Measurements from ENCODE around the gene ABCC4. TPM values are rescaled to one million over a fixed set of nuclear protein-coding genes. Genes with fewer than 3 reads are reported as not detected.
"Not testable (repeated sequence)": the region's sequence is repeated elsewhere in the genome, so short reads cannot be mapped to it uniquely, and the experiment has no call there.

Gene ABCC4
- total and polyA plus RNA-seq, 2 of the 13 experiments (the other 11 are each of a cell fraction or from before 2014, with no cell fraction given): 4.2 to 11.3 TPM

- FAIRE-seq; POLR2A ChIA-PET; H3K9me3 ChIP-seq (ENCODE audit: low read length); BruUV-seq (replicated peaks); H3K36me3 ChIP-seq (replicated peaks in 1 of 2; ENCODE audit: control insufficient read depth in 1 of 2, insufficient read depth in 2 of 2, low read length in 2 of 2); H3K4me3 ChIP-seq (replicated peaks in 1 of 3; ENCODE audit: insufficient read depth in 1 of 3, low read depth in 2 of 3, low read length in 3 of 3); DNase-seq (ENCODE audit: low spot score); H3K9ac ChIP-seq (ENCODE audit: insufficient read depth, low read depth, low read length); H3K27ac ChIP-seq (ENCODE audit: extremely low read length, insufficient read depth, low read length); H2AFZ ChIP-seq (ENCODE audit: low read length); ATAC-seq; H3K4me2 ChIP-seq (ENCODE audit: low read depth, low read length); H4K20me1 ChIP-seq (ENCODE audit: insufficient read depth, low read length); H3K79me2 ChIP-seq (ENCODE audit: insufficient read depth, low read length); H3K27me3 ChIP-seq (ENCODE audit: control insufficient read depth in 1 of 2, insufficient read depth in 2 of 2, low read length in 2 of 2): not testable (repeated sequence)
- WGBS (ENCODE audit: low lambda C conversion rate): 87% methylated on average over 5 of the region's 5 CpGs
- in situ Hi-C loops (cut with HindIII; ENCODE audit: extremely low pct_ligation_motif_present, low pct_unique_long_range_greater_than_20kb) (loop anchor here (5.0 to 25.0 kb wide), 4 partner anchors 102 to 1770 kb away; no protein-coding TSS in a partner anchor), intact Hi-C loops (cut with micrococcal nuclease; ENCODE audit: unreplicated experiment) (loop anchor here (2.0 kb wide), 1 partner anchor 78 kb away; no protein-coding TSS in a partner anchor)
- 0 out of 2 replicates have a peak, but pooled peaks cover 10% of the 10 kb centered on the region for H3K4me1 ChIP-seq (ENCODE audit: insufficient read depth, low read length)
- CTCF ChIA-PET (ENCODE audit: low intra/inter-chr PET ratio, low total read pairs): interaction anchor here (1.7 to 4.6 kb wide), 2 partner anchors 188 to 212 kb away, joined by 27 to 82 read pairs; no protein-coding TSS in a partner anchor
These were observed 108.7 kb downstream of the ABCC4 start for GRCh38 chr13:95192564-95192945.

- POLR2A ChIA-PET: no interaction called here
- CTCF ChIA-PET (ENCODE audit: low intra/inter-chr PET ratio, low total read pairs): interaction anchor here (1.7 to 4.6 kb wide), 3 partner anchors 189 to 286 kb away, joined by 7 to 82 read pairs (median 27); no protein-coding TSS in a partner anchor
- DNase-seq (ENCODE audit: low spot score) (peak; percentile 41), ATAC-seq (peak; percentile 99), FAIRE-seq (peak; percentile 18)
- Histone ChIP-seq H3K79me2 (ENCODE audit: insufficient read depth, low read length) (no peaks in the 10 kb centered on the region), H2AFZ (ENCODE audit: low read length) (no peak overlapping the region), H3K4me2 (ENCODE audit: low read depth, low read length) (no peak overlapping the region), H3K27me3 (ENCODE audit: control insufficient read depth in 1 of 2, insufficient read depth in 2 of 2, low read length in 2 of 2) (no peaks in the 10 kb centered on the region), H4K20me1 (ENCODE audit: insufficient read depth, low read length) (no peaks in the 10 kb centered on the region), H3K9ac (ENCODE audit: insufficient read depth, low read depth, low read length) (no peak overlapping the region), H3K27ac (ENCODE audit: extremely low read length, insufficient read depth, low read length) (no peak overlapping the region), H3K36me3 (replicated peaks in 1 of 2; ENCODE audit: control insufficient read depth in 1 of 2, insufficient read depth in 2 of 2, low read length in 2 of 2) (no peaks in the 10 kb centered on the region; a peak in 1 of 5 replicates), H3K9me3 (ENCODE audit: low read length) (no peaks in the 10 kb centered on the region), H3K4me3 (replicated peaks in 1 of 3; ENCODE audit: insufficient read depth in 1 of 3, low read depth in 2 of 3, low read length in 3 of 3) (no peak overlapping the region), H3K4me1 (ENCODE audit: insufficient read depth, low read length) (0 out of 2 replicates have a peak, but pooled peaks cover 10% of the 10 kb centered on the region)
- in situ Hi-C loops (cut with HindIII; ENCODE audit: extremely low pct_ligation_motif_present, low pct_unique_long_range_greater_than_20kb) (loop anchor here (5.0 to 25.0 kb wide), 4 partner anchors 103 to 1770 kb away; no protein-coding TSS in a partner anchor), intact Hi-C loops (cut with micrococcal nuclease; ENCODE audit: unreplicated experiment) (loop anchor here (2.0 kb wide), 2 partner anchors 79 to 105 kb away; no protein-coding TSS in a partner anchor)
- 52% methylated on average over 8 of the region's 9 CpGs for WGBS (ENCODE audit: low lambda C conversion rate)
- no TSS peak for BruUV-seq (replicated peaks)
- TF ChIP-seq STAG1 (CRISPR knock-in tag; IDR thresholded peaks at IDR 0.05) (peak; percentile 93), ZNF619 (CRISPR knock-in tag; IDR thresholded peaks at IDR 0.05) (0 out of 2 replicates have a peak, but pooled peaks have one; percentile 35), XRCC5 (optimal IDR thresholded peaks at IDR 0.05; ENCODE audit: low read length) (peak; percentile 72), SMC3 (IDR thresholded peaks at IDR 0.05; ENCODE audit: low read length) (peak; percentile 73), HBP1 (CRISPR knock-in tag; IDR thresholded peaks at IDR 0.05; ENCODE audit: low read depth) (no peak), ZBTB33 (CRISPR knock-in tag; IDR thresholded peaks at IDR 0.05) (peak; percentile 24; the same call in 1 of the 2 replicates), ZNF501 (CRISPR knock-in tag; IDR thresholded peaks at IDR 0.05) (0 out of 2 replicates have a peak, but pooled peaks have one; percentile 21), ZNF687 (CRISPR knock-in tag; IDR thresholded peaks at IDR 0.05) (peak; percentile 36)
These were observed 109.3 kb downstream of the ABCC4 start for GRCh38 chr13:95191821-95192563.

Measured in HepG2 (cell line).